Measurements from ENCODE around the gene MYO10. TPM values are rescaled to one million over a fixed set of nuclear protein-coding genes. Genes with fewer than 3 reads are reported as not detected.

Gene MYO10
- total RNA-seq, 1 experiment from 2014 or later, result 40.2 TPM

GRCh38 chr5:16943846-16944678 lies 8.0 kb upstream of the MYO10 start:
- DNase-seq (ENCODE audit: low spot score), result no peak

- DNase-seq (ENCODE audit: low spot score), result no peak
Measured at GRCh38 chr5:16937503-16938161, 1.5 kb upstream of the MYO10 start.

- peak; percentile 73 for DNase-seq (ENCODE audit: low spot score)
Measured at GRCh38 chr5:16936989-16937438, 926 bp upstream of the MYO10 start.

- DNase-seq (ENCODE audit: low spot score), result peak; percentile 74
Measured at GRCh38 chr5:16935231-16936149, 598 bp downstream of the MYO10 start.

- DNase-seq (ENCODE audit: low spot score), result peak; percentile 70
Measured at GRCh38 chr5:16934677-16935153, 1.4 kb downstream of the MYO10 start.

GRCh38 chr5:16934123-16934522 lies 2.0 kb downstream of the MYO10 start:
- DNase-seq (ENCODE audit: low spot score), result peak; percentile 87

GRCh38 chr5:16933337-16933736 lies 2.8 kb downstream of the MYO10 start:
- no peak for DNase-seq (ENCODE audit: low spot score)

- no peak for DNase-seq (ENCODE audit: low spot score)
Measured at GRCh38 chr5:16932401-16932800, 3.7 kb downstream of the MYO10 start.

- peak; percentile 60 for DNase-seq (ENCODE audit: low spot score)
Measured at GRCh38 chr5:16931334-16932110, 4.6 kb downstream of the MYO10 start.

GRCh38 chr5:16930496-16930895 lies 5.6 kb downstream of the MYO10 start:
- DNase-seq (ENCODE audit: low spot score), result no peak

- DNase-seq (ENCODE audit: low spot score), result no peak
Measured at GRCh38 chr5:16929831-16930230, 6.3 kb downstream of the MYO10 start.

- DNase-seq (ENCODE audit: low spot score), result no peak
Measured at GRCh38 chr5:16929347-16929746, 6.7 kb downstream of the MYO10 start.

- DNase-seq (ENCODE audit: low spot score), result no peak
Measured at GRCh38 chr5:16927613-16928012, 8.5 kb downstream of the MYO10 start.

- DNase-seq (ENCODE audit: low spot score), result no peak
Measured at GRCh38 chr5:16926417-16926816, 9.7 kb downstream of the MYO10 start.

GRCh38 chr5:16924206-16924605 lies 11.9 kb downstream of the MYO10 start:
- DNase-seq (ENCODE audit: low spot score), result no peak

- DNase-seq (ENCODE audit: low spot score), result no peak
Measured at GRCh38 chr5:16922430-16922829, 13.7 kb downstream of the MYO10 start.

- no peak for DNase-seq (ENCODE audit: low spot score)
Measured at GRCh38 chr5:16921211-16921610, 14.9 kb downstream of the MYO10 start.

- no peak for DNase-seq (ENCODE audit: low spot score)
Measured at GRCh38 chr5:16920109-16920816, 15.8 kb downstream of the MYO10 start.

GRCh38 chr5:16918891-16919671 lies 17.0 kb downstream of the MYO10 start:
- DNase-seq (ENCODE audit: low spot score), result no peak
